Rectal smooth muscle tissue (tissue), 1 donor: Measurements from ENCODE around the gene PYM1.

Source experiments
- H3K27ac ChIP-seq: one replicate; pipeline ENCODE4 v1.7.0; 2013; ENCODE audit warnings: low read depth, low read length, inconsistent platforms
- H3K27me3 ChIP-seq: one replicate; pipeline ENCODE4 v1.7.0; 2013; ENCODE audit warnings: low read length; ENCODE audit not compliant: control insufficient read depth, insufficient read depth
- H3K36me3 ChIP-seq: one replicate; pipeline ENCODE4 v1.7.0; 2013; ENCODE audit warnings: low read length; ENCODE audit not compliant: control insufficient read depth, insufficient read depth
- H3K4me1 ChIP-seq: one replicate; pipeline ENCODE4 v1.7.0; 2013; ENCODE audit warnings: low read length; ENCODE audit not compliant: control insufficient read depth, insufficient read depth
- H3K4me3 ChIP-seq: one replicate; pipeline ENCODE4 v1.7.0; 2013; ENCODE audit warnings: low read length
- H3K9ac ChIP-seq: one replicate; pipeline ENCODE4 v1.7.0; 2013; ENCODE audit warnings: low read length

The PYM1 gene

DNA sequence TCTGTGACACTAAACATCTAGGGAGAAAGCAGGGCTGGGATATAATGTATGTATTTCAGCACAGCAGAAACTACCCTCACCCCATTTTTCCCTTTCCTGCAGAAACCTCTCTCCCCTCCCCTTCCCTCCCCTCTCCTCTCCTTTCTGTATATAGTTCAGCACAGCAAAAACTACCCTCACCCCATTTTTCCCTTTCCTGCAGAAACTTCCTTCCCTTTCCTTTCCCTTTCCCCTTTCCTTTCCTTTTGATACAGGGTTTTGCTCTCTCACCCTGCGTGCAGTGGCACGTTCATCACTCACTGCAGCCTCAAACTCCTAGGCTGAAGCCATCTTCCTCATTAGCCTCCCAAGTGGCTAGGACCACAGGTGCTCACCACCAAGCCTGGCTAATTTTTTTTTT, 36.1 kb upstream of the PYM1 start:
- Histone ChIP-seq H3K27ac (no peak overlapping the region), H3K4me1 (peaks cover 5% of the 10 kb centered on the region), H3K9ac (no peak overlapping the region), H3K4me3 (no peak overlapping the region), H3K36me3 (no peaks in the 10 kb centered on the region), H3K27me3 (no peaks in the 10 kb centered on the region)

DNA sequence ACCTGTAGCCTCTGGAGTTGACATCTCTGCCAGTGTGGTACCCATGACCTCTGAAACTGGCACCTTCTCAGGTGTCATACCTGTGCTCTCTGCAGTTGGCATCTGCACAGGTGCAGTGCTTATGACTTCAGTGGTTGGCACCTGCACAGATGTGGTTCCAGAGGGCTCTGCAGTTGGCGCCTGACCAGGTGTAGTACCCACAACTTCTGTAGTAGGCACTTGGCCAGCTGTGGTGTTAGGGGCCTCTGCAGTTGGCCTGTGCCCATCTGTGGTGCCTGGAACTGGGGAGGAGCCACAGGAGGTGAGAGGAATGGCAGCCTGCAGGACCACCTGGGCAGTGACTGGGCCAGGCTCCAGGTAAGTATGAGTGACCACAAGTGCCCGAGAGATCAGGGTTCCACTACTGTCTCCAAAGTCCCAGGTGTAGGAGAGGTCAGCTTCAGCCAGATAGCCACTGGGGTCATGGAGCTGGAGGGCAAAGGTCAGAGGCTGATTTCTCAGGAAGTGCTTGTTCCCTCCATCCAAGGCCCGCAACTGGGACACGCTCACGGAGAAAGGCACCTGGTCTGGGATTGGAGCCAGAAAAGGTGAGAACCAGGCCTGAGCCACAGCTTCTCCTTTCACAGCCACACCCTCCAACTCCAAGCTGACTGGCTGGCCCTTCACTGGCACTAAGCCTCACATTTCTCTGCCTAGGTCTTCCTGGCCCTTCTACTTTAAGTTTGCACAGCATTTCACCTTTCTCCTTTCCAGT, 29.6 kb upstream of the PYM1 start:
- Histone ChIP-seq H3K9ac (no peak overlapping the region), H3K36me3 (no peaks in the 10 kb centered on the region), H3K4me1 (no peaks in the 10 kb centered on the region), H3K4me3 (no peak overlapping the region), H3K27me3 (no peaks in the 10 kb centered on the region), H3K27ac (no peak overlapping the region)

DNA sequence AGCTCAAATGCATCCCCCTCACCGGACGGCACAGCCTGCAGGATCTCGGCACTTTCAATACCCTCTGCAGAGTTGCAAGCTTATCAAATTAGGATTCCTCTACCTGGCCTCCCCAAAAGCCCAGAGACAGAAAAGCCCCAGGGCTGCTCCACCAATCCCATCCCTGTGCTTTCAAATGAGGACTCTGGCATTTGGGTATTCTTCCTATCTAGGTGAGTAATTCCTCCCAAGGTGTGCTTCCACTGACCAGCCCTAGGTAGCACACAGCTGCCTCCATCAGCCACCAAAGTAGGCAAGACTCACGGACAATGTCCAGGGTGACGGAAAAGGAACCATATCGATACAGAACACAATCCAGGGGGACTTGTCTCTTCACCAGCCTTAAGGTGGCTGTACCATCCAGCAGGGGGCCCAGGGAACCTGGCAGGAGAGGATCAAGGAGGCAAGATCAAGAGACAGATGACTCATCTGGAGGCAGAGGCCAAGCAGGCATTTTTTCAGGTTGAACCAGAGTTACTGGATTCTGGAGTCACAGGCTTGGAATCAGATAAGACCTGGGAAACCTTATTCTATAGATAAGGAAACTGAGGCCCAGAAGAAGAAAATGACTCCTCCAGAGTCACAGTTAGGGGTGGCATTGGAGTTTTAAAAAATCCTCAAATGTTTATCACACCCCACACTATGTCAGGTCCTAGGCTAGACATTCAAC, 28.3 kb upstream of the PYM1 start:
- Histone ChIP-seq H3K4me3 (no peak overlapping the region), H3K9ac (no peak overlapping the region), H3K27ac (no peak overlapping the region), H3K27me3 (no peaks in the 10 kb centered on the region), H3K4me1 (no peaks in the 10 kb centered on the region), H3K36me3 (peaks cover 10% of the 10 kb centered on the region)

DNA sequence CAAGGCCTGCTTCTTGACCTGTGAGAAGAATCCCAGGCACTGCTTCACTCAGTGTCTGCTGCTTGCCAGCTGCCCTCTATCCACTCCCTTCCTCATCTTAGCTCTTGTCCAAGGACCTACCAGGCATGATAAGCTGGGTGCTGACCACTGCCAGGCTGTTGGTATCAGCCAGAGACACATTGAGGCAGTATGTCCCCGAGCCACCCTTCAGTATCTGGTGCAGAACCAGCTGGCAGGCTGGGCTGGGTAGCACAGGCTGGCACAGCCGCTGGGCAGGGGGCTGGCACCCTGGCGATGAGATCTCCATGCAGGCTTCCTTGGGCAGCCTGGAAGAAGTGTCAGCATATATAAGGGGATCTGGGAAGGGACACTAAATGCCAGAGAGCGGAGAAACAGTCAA, 27.6 kb upstream of the PYM1 start:
- H3K4me1 ChIP-seq: no peaks in the 10 kb centered on the region
- no peak overlapping the region for H3K9ac ChIP-seq
- no peaks in the 10 kb centered on the region for H3K27me3 ChIP-seq
- peaks cover 10% of the 10 kb centered on the region for H3K36me3 ChIP-seq
- no peak overlapping the region for H3K4me3 ChIP-seq
- H3K27ac ChIP-seq: no peak overlapping the region

DNA sequence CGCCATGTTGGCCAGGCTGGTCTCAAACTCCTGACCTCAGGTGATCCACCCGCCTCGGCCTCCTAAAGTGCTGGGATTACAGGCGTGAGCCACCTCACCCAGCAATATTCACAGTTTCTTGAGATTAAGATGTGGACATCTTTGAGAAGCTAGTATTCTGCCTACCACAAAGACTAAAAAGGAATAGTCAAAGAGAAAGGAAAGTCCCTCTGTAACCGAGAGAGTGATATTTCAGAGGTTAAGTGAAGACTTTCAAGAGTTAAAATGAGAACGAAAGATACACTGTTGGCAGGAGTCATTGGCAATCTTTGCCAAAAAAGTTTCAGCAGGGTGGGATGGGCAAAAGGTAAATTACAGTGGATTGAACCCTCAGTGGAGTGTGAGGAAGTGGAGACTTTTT, 18.9 kb upstream of the PYM1 start:
- Histone ChIP-seq H3K27me3 (no peaks in the 10 kb centered on the region), H3K4me1 (no peaks in the 10 kb centered on the region), H3K36me3 (peaks cover 7% of the 10 kb centered on the region), H3K27ac (no peak overlapping the region), H3K9ac (no peak overlapping the region), H3K4me3 (no peak overlapping the region)

DNA sequence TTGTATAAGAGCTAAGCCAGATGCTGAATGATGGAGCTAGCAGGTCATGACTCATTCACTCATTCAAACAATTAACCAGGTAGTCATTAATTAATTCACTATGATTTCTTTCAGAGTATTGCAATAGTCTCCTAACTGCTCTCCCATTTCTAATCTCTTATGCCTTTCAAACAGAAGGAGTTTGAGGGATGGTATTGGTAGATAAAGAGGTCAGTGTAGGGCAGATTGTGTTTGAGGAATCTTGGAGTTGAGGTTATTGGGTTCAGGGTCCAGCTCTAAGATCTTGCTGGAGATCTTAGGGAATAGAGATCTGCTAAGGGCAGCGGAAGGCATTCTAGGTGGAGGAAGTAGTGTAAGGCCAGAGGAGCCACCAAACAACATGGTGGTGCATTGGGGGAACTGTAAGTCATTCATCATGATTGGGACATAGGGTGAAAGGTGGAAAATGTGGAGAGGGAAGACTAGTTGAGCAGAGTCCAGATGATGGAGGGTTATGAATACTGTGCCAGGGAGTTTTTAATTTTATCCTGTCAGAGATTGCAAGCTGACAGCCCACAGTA, 15.0 kb upstream of the PYM1 start:
- Histone ChIP-seq H3K27ac (no peak overlapping the region), H3K9ac (no peak overlapping the region), H3K36me3 (peaks cover 5% of the 10 kb centered on the region), H3K4me3 (no peak overlapping the region), H3K27me3 (no peaks in the 10 kb centered on the region), H3K4me1 (no peaks in the 10 kb centered on the region)

DNA sequence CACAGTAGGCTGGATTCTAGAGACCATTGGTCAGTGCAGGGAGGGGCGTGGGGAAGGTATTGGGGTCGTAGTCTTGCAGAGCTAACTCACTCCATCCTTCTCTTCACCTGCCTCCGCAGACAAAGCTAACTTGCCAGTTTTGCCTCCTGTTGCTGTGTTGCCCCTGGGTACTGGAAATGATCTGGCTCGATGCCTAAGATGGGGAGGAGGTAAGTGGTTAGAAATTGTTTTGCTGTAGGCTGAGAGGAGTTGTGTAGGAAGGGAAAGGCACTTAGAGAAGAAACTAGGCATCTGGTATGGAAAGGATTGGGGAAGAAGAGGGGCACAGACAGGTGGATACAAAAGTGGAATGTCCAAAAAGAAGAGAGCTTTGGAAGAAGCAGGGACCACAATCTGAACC, 14.4 kb upstream of the PYM1 start:
- Histone ChIP-seq H3K4me3 (no peak overlapping the region), H3K36me3 (peaks cover 5% of the 10 kb centered on the region), H3K4me1 (no peaks in the 10 kb centered on the region), H3K9ac (no peak overlapping the region), H3K27ac (no peak overlapping the region), H3K27me3 (no peaks in the 10 kb centered on the region)

DNA sequence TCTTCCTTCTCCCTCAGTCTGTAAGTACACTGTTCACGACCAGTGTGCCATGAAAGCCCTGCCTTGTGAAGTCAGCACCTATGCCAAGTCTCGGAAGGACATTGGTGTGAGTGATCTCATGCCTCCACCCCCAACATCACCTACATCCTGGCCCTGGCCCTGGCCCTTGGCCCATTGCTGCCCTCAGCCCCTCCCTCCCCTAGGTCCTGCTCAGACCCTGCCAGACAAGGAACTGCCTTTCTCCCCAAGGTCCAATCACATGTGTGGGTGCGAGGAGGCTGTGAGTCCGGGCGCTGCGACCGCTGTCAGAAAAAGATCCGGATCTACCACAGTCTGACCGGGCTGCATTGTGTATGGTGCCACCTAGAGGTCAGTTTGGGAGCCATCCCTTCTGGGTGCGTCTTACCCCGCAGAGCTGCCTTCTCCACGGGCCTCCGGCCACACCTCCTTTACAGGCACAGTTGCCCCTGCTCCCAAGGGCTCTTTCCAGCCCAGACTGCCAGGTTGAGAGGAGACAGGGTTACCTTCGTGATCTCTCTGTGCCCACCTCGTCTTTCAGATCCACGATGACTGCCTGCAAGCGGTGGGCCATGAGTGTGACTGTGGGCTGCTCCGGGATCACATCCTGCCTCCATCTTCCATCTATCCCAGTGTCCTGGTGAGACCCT, 12.5 kb upstream of the PYM1 start:
- no peaks in the 10 kb centered on the region for H3K27me3 ChIP-seq
- no peak overlapping the region for H3K9ac ChIP-seq
- no peak overlapping the region for H3K4me3 ChIP-seq
- H3K27ac ChIP-seq: no peak overlapping the region
- H3K36me3 ChIP-seq: peaks cover 5% of the 10 kb centered on the region
- H3K4me1 ChIP-seq: no peaks in the 10 kb centered on the region

DNA sequence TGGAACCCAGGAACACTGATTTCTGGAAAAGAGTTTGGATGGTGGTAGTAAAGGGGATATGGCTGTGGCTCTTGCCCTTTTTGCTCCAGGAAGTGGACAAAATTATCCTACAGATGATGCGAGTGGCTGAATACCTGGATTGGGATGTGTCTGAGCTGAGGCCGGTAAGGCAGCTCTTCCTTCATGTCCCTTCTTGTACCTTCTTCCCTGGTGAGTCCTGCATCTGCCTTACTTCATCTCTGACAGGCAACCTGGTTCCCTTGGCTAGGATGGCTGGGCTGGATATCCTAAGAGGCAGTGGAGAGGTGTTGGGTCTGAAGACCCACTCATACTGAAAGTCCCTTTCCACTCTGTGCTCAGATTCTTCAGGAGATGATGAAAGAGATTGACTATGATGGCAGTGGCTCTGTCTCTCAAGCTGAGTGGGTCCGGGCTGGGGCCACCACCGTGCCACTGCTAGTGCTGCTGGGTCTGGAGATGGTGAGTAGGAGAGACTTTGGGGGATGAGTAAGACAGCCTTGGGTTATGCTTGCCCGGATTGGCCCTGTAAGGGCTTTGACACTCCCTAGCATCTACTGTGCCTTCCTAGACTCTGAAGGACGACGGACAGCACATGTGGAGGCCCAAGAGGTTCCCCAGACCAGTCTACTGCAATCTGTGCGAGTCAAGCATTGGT, 11.3 kb upstream of the PYM1 start:
- H3K4me3 ChIP-seq: no peak overlapping the region
- H3K9ac ChIP-seq: no peak overlapping the region
- no peaks in the 10 kb centered on the region for H3K27me3 ChIP-seq
- no peaks in the 10 kb centered on the region for H3K4me1 ChIP-seq
- no peak overlapping the region for H3K27ac ChIP-seq
- H3K36me3 ChIP-seq: peaks cover 5% of the 10 kb centered on the region

DNA sequence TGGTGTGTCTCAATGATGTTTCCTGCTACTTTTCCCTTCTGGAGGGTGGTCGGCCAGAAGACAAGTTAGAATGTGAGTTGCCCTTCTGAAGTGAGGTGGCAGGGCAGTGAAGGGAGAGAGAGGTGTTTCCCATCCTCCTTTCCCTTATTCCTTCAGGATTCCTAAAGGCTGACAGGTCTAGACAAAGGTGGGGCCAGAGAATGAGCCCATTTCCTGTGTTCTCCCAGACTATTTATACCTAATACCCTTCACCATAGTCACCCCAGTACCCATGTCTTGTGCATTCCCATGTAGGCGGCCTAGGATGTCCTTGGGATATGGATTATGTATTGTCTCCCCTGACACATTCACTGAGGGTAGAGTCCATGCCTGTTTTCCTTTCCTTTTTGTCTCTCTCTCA, 10.3 kb upstream of the PYM1 start:
- H3K9ac ChIP-seq: no peak overlapping the region
- peaks cover 1% of the 10 kb centered on the region for H3K4me1 ChIP-seq
- H3K36me3 ChIP-seq: peaks cover 5% of the 10 kb centered on the region
- H3K27ac ChIP-seq: no peak overlapping the region
- no peaks in the 10 kb centered on the region for H3K27me3 ChIP-seq
- no peak overlapping the region for H3K4me3 ChIP-seq

DNA sequence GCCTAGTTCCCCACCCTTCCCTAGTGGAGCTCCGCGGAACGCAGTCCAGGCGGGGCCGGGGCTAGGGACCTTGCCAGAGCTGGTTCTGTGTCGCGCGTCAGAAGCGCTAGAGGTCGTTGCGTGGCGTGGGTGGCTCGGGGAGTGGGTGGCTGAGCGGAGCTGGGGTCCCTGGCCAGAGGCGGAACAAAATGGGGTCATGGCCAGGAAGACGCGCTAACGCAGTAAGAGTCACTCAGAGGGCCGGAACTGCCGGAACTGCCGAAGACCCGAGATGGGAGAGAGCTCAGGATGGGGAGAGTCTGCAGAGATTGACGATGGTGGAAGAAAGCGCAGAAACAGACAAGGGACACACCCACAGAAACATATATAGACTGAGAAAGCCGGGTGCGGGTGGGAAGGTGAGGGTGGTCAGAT, 8.1 kb upstream of the PYM1 start:
- no peak overlapping the region for H3K27ac ChIP-seq
- H3K4me1 ChIP-seq: peaks cover 12% of the 10 kb centered on the region
- no peak overlapping the region for H3K9ac ChIP-seq
- H3K4me3 ChIP-seq: peak overlapping the region; percentile 38
- H3K36me3 ChIP-seq: no peaks in the 10 kb centered on the region
- no peaks in the 10 kb centered on the region for H3K27me3 ChIP-seq

DNA sequence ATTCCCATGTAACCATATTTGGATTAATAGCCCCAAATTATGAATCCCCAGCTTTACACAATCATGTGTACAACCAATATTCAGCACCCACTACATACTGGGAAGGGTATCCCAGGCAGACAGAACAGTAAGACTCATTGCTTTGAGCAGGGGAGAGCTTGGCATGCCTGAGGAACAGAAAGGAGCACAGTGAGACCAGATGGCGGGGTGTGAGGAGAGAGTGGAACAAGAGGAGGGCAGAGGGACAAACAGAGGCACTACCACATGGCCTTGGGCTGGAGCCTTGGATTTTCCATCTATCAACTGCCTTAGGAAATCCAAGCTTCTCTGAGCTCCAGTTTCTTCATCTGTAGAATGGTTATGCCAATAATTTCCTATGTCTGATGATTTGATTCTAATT, 7.1 kb upstream of the PYM1 start:
- no peaks in the 10 kb centered on the region for H3K27me3 ChIP-seq
- no peak overlapping the region for H3K9ac ChIP-seq
- H3K4me1 ChIP-seq: peaks cover 15% of the 10 kb centered on the region
- H3K4me3 ChIP-seq: no peak overlapping the region
- H3K27ac ChIP-seq: no peak overlapping the region
- no peaks in the 10 kb centered on the region for H3K36me3 ChIP-seq
